ENCODE measurements around the gene C6orf89.

The C6orf89 gene

GRCh38 chr6:36930483-36930882, 44.7 kb downstream of the C6orf89 start:
- TF ChIP-seq GATA3 (IDR thresholded peaks at IDR 0.05; ENCODE audit: low read depth, low read length) (no peak), GATA2 (IDR thresholded peaks at IDR 0.05; ENCODE audit: low read depth, low read length) (no peak)

- TF ChIP-seq GATA3 (IDR thresholded peaks at IDR 0.05; ENCODE audit: low read depth, low read length), result no peak
- no peak for TF ChIP-seq GATA2 (IDR thresholded peaks at IDR 0.05; ENCODE audit: low read depth, low read length)
Observed at GRCh38 chr6:36933102-36933501, 47.4 kb downstream of the C6orf89 start.

- TF ChIP-seq GATA3 (IDR thresholded peaks at IDR 0.05; ENCODE audit: low read depth, low read length), result no peak
- no peak for TF ChIP-seq GATA2 (IDR thresholded peaks at IDR 0.05; ENCODE audit: low read depth, low read length)
Observed at GRCh38 chr6:36933519-36933918, 47.8 kb downstream of the C6orf89 start.

- no peak for TF ChIP-seq GATA3 (IDR thresholded peaks at IDR 0.05; ENCODE audit: low read depth, low read length)
- TF ChIP-seq GATA2 (IDR thresholded peaks at IDR 0.05; ENCODE audit: low read depth, low read length), result no peak
Observed at GRCh38 chr6:36934901-36935300, 49.1 kb downstream of the C6orf89 start.

GRCh38 chr6:36936824-36937223, 51.1 kb downstream of the C6orf89 start:
- TF ChIP-seq GATA3 (IDR thresholded peaks at IDR 0.05; ENCODE audit: low read depth, low read length) (no peak), GATA2 (IDR thresholded peaks at IDR 0.05; ENCODE audit: low read depth, low read length) (no peak)

- TF ChIP-seq GATA3 (IDR thresholded peaks at IDR 0.05; ENCODE audit: low read depth, low read length) (no peak), GATA2 (IDR thresholded peaks at IDR 0.05; ENCODE audit: low read depth, low read length) (no peak)
Observed at GRCh38 chr6:36937896-36938295, 52.1 kb downstream of the C6orf89 start.

GRCh38 chr6:36938536-36938935, 52.8 kb downstream of the C6orf89 start:
- TF ChIP-seq GATA3 (IDR thresholded peaks at IDR 0.05; ENCODE audit: low read depth, low read length) (no peak), GATA2 (IDR thresholded peaks at IDR 0.05; ENCODE audit: low read depth, low read length) (no peak)

- TF ChIP-seq GATA2 (IDR thresholded peaks at IDR 0.05; ENCODE audit: low read depth, low read length), result no peak
- no peak for TF ChIP-seq GATA3 (IDR thresholded peaks at IDR 0.05; ENCODE audit: low read depth, low read length)
Observed at GRCh38 chr6:36940027-36940426, 54.3 kb downstream of the C6orf89 start.

GRCh38 chr6:36944650-36945049, 58.9 kb downstream of the C6orf89 start:
- TF ChIP-seq GATA3 (IDR thresholded peaks at IDR 0.05; ENCODE audit: low read depth, low read length), result no peak
- TF ChIP-seq GATA2 (IDR thresholded peaks at IDR 0.05; ENCODE audit: low read depth, low read length), result no peak

- TF ChIP-seq GATA3 (IDR thresholded peaks at IDR 0.05; ENCODE audit: low read depth, low read length) (no peak), GATA2 (IDR thresholded peaks at IDR 0.05; ENCODE audit: low read depth, low read length) (no peak)
Observed at GRCh38 chr6:36945301-36945700, 59.5 kb downstream of the C6orf89 start.

GRCh38 chr6:36946526-36946925, 60.8 kb downstream of the C6orf89 start:
- TF ChIP-seq GATA3 (IDR thresholded peaks at IDR 0.05; ENCODE audit: low read depth, low read length) (no peak), GATA2 (IDR thresholded peaks at IDR 0.05; ENCODE audit: low read depth, low read length) (no peak)

GRCh38 chr6:36947570-36948351, 62.0 kb downstream of the C6orf89 start:
- no peak for TF ChIP-seq GATA2 (IDR thresholded peaks at IDR 0.05; ENCODE audit: low read depth, low read length)

- TF ChIP-seq GATA2 (IDR thresholded peaks at IDR 0.05; ENCODE audit: low read depth, low read length), result no peak
- no peak for TF ChIP-seq GATA3 (IDR thresholded peaks at IDR 0.05; ENCODE audit: low read depth, low read length)
Observed at GRCh38 chr6:36949636-36950035, 63.9 kb downstream of the C6orf89 start.

GRCh38 chr6:36953931-36954261, 68.1 kb downstream of the C6orf89 start:
- TF ChIP-seq GATA2 (IDR thresholded peaks at IDR 0.05; ENCODE audit: low read depth, low read length) (no peak), GATA3 (IDR thresholded peaks at IDR 0.05; ENCODE audit: low read depth, low read length) (no peak)

GRCh38 chr6:36954262-36954931, 68.6 kb downstream of the C6orf89 start, which contains the start of gene PI16:
PI16 (plus strand) TSS chr6:36954738; CDS start chr6:36954761, 23 bp downstream.
- TF ChIP-seq GATA2 (IDR thresholded peaks at IDR 0.05; ENCODE audit: low read depth, low read length) (no peak), GATA3 (IDR thresholded peaks at IDR 0.05; ENCODE audit: low read depth, low read length) (no peak)
